ENCODE results near the gene COX20. TPM values are rescaled to one million over a fixed set of nuclear protein-coding genes. Genes with fewer than 3 reads are reported as not detected.

COX20 gene
- total RNA-seq, 1 experiment from 2014 or later: 38.0 TPM

DNA sequence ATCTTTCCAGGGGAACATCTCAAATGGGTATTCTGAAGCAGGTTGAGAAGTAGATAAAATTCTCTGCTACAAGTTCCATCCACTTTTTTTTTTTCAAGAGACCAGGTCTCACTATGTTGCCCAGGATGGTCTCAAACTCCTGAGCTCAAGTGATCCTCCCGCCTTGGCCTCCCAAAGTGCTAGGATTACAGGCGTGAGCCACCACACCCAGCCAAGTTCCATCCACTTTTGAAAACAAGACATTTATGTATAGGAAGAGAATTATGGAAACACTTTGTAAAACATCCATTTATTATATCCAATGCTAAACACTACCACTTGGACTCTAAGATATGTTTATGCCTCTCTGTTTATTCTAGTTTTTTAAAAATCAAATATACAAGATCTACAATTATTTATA lies 15.4 kb downstream of the COX20 start:
- no peak overlapping the region for H3K4ac ChIP-seq (ENCODE audit: low read depth, low read length)
- no peak overlapping the region for H3K56ac ChIP-seq (ENCODE audit: insufficient read length, low read depth, low read length)
- no peak overlapping the region for H2BK12ac ChIP-seq (ENCODE audit: insufficient read length, low read depth, low read length)
- H2AFZ ChIP-seq (ENCODE audit: low read length): no peak overlapping the region
- H3K79me2 ChIP-seq (ENCODE audit: insufficient read depth, low read length): no peaks in the 10 kb centered on the region
- no peak overlapping the region for H3T11ph ChIP-seq (ENCODE audit: low read length)
- H3K4me1 Mint-ChIP-seq: peaks cover 2 to 3% of the 10 kb centered on the region in 2 experiments; a peak in 1 of 4 replicates
- H3K27ac ChIP-seq (ENCODE audit: insufficient read length, low read depth, low read length): no peak overlapping the region
- TF ChIP-seq, protein P1, sequence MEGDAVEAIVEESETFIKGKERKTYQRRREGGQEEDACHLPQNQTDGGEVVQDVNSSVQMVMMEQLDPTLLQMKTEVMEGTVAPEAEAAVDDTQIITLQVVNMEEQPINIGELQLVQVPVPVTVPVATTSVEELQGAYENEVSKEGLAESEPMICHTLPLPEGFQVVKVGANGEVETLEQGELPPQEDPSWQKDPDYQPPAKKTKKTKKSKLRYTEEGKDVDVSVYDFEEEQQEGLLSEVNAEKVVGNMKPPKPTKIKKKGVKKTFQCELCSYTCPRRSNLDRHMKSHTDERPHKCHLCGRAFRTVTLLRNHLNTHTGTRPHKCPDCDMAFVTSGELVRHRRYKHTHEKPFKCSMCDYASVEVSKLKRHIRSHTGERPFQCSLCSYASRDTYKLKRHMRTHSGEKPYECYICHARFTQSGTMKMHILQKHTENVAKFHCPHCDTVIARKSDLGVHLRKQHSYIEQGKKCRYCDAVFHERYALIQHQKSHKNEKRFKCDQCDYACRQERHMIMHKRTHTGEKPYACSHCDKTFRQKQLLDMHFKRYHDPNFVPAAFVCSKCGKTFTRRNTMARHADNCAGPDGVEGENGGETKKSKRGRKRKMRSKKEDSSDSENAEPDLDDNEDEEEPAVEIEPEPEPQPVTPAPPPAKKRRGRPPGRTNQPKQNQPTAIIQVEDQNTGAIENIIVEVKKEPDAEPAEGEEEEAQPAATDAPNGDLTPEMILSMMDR (conservative IDR thresholded peaks at IDR 0.05): no peak
- no peak overlapping the region for H3K14ac ChIP-seq (ENCODE audit: insufficient read depth, low read length)
- no peak overlapping the region for H4K8ac ChIP-seq (replicated peaks; ENCODE audit: insufficient read length, low read depth, low read length)
- no peaks in the 10 kb centered on the region; the same call in 1 of the 2 replicates for H3K27me3 Mint-ChIP-seq (ENCODE audit: low read depth)
- DNase-seq: no peak
- no peaks in the 10 kb centered on the region for H3K79me1 ChIP-seq (ENCODE audit: insufficient read depth, low read depth, low read length, poor library complexity, severe bottlenecking)
- no peaks in the 10 kb centered on the region for H3K27me3 ChIP-seq (ENCODE audit: insufficient read depth, low read length)
- H2AK5ac ChIP-seq (ENCODE audit: insufficient read length, low read length): no peak overlapping the region
- no peak overlapping the region for H3K4me3 Mint-ChIP-seq
- no peak overlapping the region for H4K91ac ChIP-seq (ENCODE audit: insufficient read length, low read depth, low read length)
- no peak overlapping the region for H2BK5ac ChIP-seq (ENCODE audit: insufficient read length, low read length)
- H3K9me3 ChIP-seq (ENCODE audit: control insufficient read depth, low read depth, low read length): no peaks in the 10 kb centered on the region
- peaks cover 66 to 96% (median 91%) of the 10 kb centered on the region in 3 experiments for H3K36me3 Mint-ChIP-seq (ENCODE audit: insufficient read depth in 1 of 3, low read depth in 3 of 3)
- H3K23ac ChIP-seq (ENCODE audit: insufficient read length, low read depth, low read length): no peak overlapping the region
- no peak overlapping the region for H3K4me2 ChIP-seq (ENCODE audit: insufficient read depth, insufficient read length, low read length)
- H4K20me1 ChIP-seq (ENCODE audit: control insufficient read depth, insufficient read depth, insufficient read length): no peaks in the 10 kb centered on the region
- H3K23me2 ChIP-seq (ENCODE audit: insufficient read length, low read depth, low read length, poor library complexity, severe bottlenecking): no peaks in the 10 kb centered on the region
- peak overlapping the region in 2 of 3 experiments; percentile 57 to 87; a peak in 3 of 7 replicates for H3K27ac Mint-ChIP-seq
- H3K9ac ChIP-seq (ENCODE audit: extremely low read depth, insufficient read length, low read length): no peak overlapping the region
- H2BK20ac ChIP-seq (ENCODE audit: low read depth, low read length, poor library complexity, severe bottlenecking): no peak overlapping the region
- no peaks in the 10 kb centered on the region for H3K4me1 ChIP-seq (ENCODE audit: insufficient read depth, low read length)
- no peak overlapping the region for H2BK15ac ChIP-seq (ENCODE audit: low read depth, low read length)
- H4K5ac ChIP-seq (ENCODE audit: insufficient read length, low read depth, low read length): no peak overlapping the region
- no peaks in the 10 kb centered on the region for H3K9me3 Mint-ChIP-seq
- H2BK120ac ChIP-seq (ENCODE audit: low read depth, low read length, poor library complexity, severe bottlenecking): no peak overlapping the region
- no CpG with 5 or more reads among the region's 2 CpGs for WGBS (ENCODE audit: extremely low coverage, insufficient read length, low lambda C conversion rate)
- H3K18ac ChIP-seq (ENCODE audit: insufficient read length, low read depth, low read length): no peak overlapping the region

Measured in H9 (cell line).